ENCODE data around the gene GAST. TPM values are rescaled to one million over a fixed set of nuclear protein-coding genes. Genes with fewer than 3 reads are reported as not detected.

The GAST gene
- total and polyA plus RNA-seq, 9 of the 15 experiments (the other 6 are each of a cell fraction or from before 2014, with no cell fraction given) = not detected

- TF ChIP-seq, protein P1, sequence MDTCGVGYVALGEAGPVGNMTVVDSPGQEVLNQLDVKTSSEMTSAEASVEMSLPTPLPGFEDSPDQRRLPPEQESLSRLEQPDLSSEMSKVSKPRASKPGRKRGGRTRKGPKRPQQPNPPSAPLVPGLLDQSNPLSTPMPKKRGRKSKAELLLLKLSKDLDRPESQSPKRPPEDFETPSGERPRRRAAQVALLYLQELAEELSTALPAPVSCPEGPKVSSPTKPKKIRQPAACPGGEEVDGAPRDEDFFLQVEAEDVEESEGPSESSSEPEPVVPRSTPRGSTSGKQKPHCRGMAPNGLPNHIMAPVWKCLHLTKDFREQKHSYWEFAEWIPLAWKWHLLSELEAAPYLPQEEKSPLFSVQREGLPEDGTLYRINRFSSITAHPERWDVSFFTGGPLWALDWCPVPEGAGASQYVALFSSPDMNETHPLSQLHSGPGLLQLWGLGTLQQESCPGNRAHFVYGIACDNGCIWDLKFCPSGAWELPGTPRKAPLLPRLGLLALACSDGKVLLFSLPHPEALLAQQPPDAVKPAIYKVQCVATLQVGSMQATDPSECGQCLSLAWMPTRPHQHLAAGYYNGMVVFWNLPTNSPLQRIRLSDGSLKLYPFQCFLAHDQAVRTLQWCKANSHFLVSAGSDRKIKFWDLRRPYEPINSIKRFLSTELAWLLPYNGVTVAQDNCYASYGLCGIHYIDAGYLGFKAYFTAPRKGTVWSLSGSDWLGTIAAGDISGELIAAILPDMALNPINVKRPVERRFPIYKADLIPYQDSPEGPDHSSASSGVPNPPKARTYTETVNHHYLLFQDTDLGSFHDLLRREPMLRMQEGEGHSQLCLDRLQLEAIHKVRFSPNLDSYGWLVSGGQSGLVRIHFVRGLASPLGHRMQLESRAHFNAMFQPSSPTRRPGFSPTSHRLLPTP (IDR thresholded peaks at IDR 0.05; ENCODE audit: borderline replicate concordance, extremely low read depth, insufficient read length) = no peak
- TF ChIP-seq SAFB (IDR thresholded peaks at IDR 0.05; ENCODE audit: borderline replicate concordance, low read depth, low read length) = no peak
- TF ChIP-seq ZNF212 (CRISPR knock-in tag; IDR thresholded peaks at IDR 0.05) = no peak
- TF ChIP-seq L3MBTL2 (IDR thresholded peaks at IDR 0.05) = peak; percentile 67; the same call in 1 of the 2 replicates
- no peak for TF ChIP-seq ZNF561 (CRISPR knock-in tag; conservative IDR thresholded peaks at IDR 0.05)
- TF ChIP-seq GATAD2B (IDR thresholded peaks at IDR 0.05; ENCODE audit: borderline replicate concordance) = no peak
- TF ChIP-seq PURB (CRISPR knock-in tag; IDR thresholded peaks at IDR 0.05; ENCODE audit: low read depth) = no peak
- TF ChIP-seq PHB (CRISPR knock-in tag; IDR thresholded peaks at IDR 0.05) = no peak; the same call in 1 of the 2 replicates
- no peak for TF ChIP-seq POU5F1 (IDR thresholded peaks at IDR 0.05; ENCODE audit: borderline replicate concordance, low read depth, low read length, partially characterized antibody)
- no peak for TF ChIP-seq SOX6 (IDR thresholded peaks at IDR 0.05)
- TF ChIP-seq KDM1A (IDR thresholded peaks at IDR 0.05) = no peak
- TF ChIP-seq CUX1 (CRISPR knock-in tag; IDR thresholded peaks at IDR 0.05) = no peak
- no peak for TF ChIP-seq SMARCB1 (IDR thresholded peaks at IDR 0.05; ENCODE audit: insufficient read length, low read depth)
- no peak for TF ChIP-seq MLX (CRISPR knock-in tag; conservative IDR thresholded peaks at IDR 0.05)
- TF ChIP-seq SPI1 (IDR thresholded peaks at IDR 0.05; ENCODE audit: borderline replicate concordance, low read depth, low read length) = no peak
- TF ChIP-seq NFATC3 (IDR thresholded peaks at IDR 0.05) = no peak
- TF ChIP-seq BRD4 (IDR thresholded peaks at IDR 0.05) = no peak
- TF ChIP-seq FOXP1 (CRISPR knock-in tag; IDR thresholded peaks at IDR 0.05) = no peak
Measured at GRCh38 chr17:41689497-41690299, 22.4 kb upstream of the GAST start (continued).
